ENCODE results near the gene DOCK2. TPM values are rescaled to one million over a fixed set of nuclear protein-coding genes. Genes with fewer than 3 reads are reported as not detected.
A peak's percentile ranks its signal among the peaks of the same experiment; 100 is the strongest.

The DOCK2 gene
- total and polyA plus RNA-seq, 4 experiments from 2014 or later: 45.8 to 223 (median 162) TPM

- H3K27me3 ChIP-seq (ENCODE audit: insufficient read depth, low read length): no peaks in the 10 kb centered on the region
These were observed 302.7 kb downstream of the DOCK2 start for GRCh38 chr5:169939731-169940130.

GRCh38 chr5:169941542-169941941 is 304.5 kb downstream of the DOCK2 start:
- Histone ChIP-seq H3K27ac (ENCODE audit: low read depth, low read length) (no peak overlapping the region), H3K27me3 (ENCODE audit: insufficient read depth, low read length) (no peaks in the 10 kb centered on the region), H3K4me3 (ENCODE audit: low read length in 2 of 2) (no peak overlapping the region), H3K9me3 (ENCODE audit: control insufficient read depth in 1 of 2, low read length in 2 of 2) (no peaks in the 10 kb centered on the region), H3K4me1 (ENCODE audit: insufficient read depth, low read length) (no peaks in the 10 kb centered on the region), H3K36me3 (ENCODE audit: insufficient read depth, low read length) (peaks cover 7% of the 10 kb centered on the region)
- H3K27me3 Mint-ChIP-seq: no peaks in the 10 kb centered on the region
- intact Hi-C loops (cut with micrococcal nuclease): no loop called here
- H3K36me3 Mint-ChIP-seq: peaks cover 11 to 26% of the 10 kb centered on the region in 2 donors
- no peak for DNase-seq
- no peak overlapping the region for H3K4me3 Mint-ChIP-seq
- CTCF ChIA-PET (ENCODE audit: partially characterized antibody): no interaction called here
- POLR2A ChIA-PET (ENCODE audit: partially characterized antibody): no interaction called here
- H3K9me3 Mint-ChIP-seq: no peaks in the 10 kb centered on the region
- H3K4me1 Mint-ChIP-seq: peaks cover 6 to 26% (median 12%) of the 10 kb centered on the region in 4 donors
- peak overlapping the region in 3 of 7 donors; percentile 14 to 77 (median 46) for H3K27ac Mint-ChIP-seq

More at GRCh38 chr5:169939731-169940130, 302.7 kb downstream of the DOCK2 start:
- H3K27ac Mint-ChIP-seq: no peak overlapping the region
- H3K4me3 Mint-ChIP-seq: no peak overlapping the region
- CTCF ChIA-PET (ENCODE audit: partially characterized antibody): no interaction called here
- Histone ChIP-seq H3K4me1 (ENCODE audit: insufficient read depth, low read length) (peaks cover 15% of the 10 kb centered on the region), H3K27ac (ENCODE audit: low read depth, low read length) (no peak overlapping the region), H3K36me3 (ENCODE audit: insufficient read depth, low read length) (peaks cover 7% of the 10 kb centered on the region), H3K4me3 (ENCODE audit: low read length in 2 of 2) (no peak overlapping the region), H3K9me3 (ENCODE audit: control insufficient read depth in 1 of 2, low read length in 2 of 2) (no peaks in the 10 kb centered on the region)
- H3K9me3 Mint-ChIP-seq: no peaks in the 10 kb centered on the region
- intact Hi-C loops (cut with micrococcal nuclease): no loop called here
- H3K27me3 Mint-ChIP-seq: no peaks in the 10 kb centered on the region
- H3K36me3 Mint-ChIP-seq: peaks cover 7 to 23% of the 10 kb centered on the region in 2 donors
- POLR2A ChIA-PET (ENCODE audit: partially characterized antibody): interaction anchor here (0.6 kb wide), 2 partner anchors 27 to 32 kb away, joined by 3 read pairs; no protein-coding TSS in a partner anchor
- H3K4me1 Mint-ChIP-seq: peaks cover 20 to 29% (median 23%) of the 10 kb centered on the region in 4 donors
- DNase-seq: no peak

GRCh38 chr5:169942181-169942580 is 305.1 kb downstream of the DOCK2 start:
- H3K4me1 Mint-ChIP-seq: peaks cover 11 to 31% (median 15%) of the 10 kb centered on the region in 4 donors
- H3K27ac Mint-ChIP-seq: no peak overlapping the region
- H3K36me3 Mint-ChIP-seq: peaks cover 11 to 25% of the 10 kb centered on the region in 2 donors

GRCh38 chr5:169943026-169943425 is 306.0 kb downstream of the DOCK2 start:
- Histone ChIP-seq H3K27me3 (ENCODE audit: insufficient read depth, low read length) (no peaks in the 10 kb centered on the region), H3K36me3 (ENCODE audit: insufficient read depth, low read length) (peaks cover 3% of the 10 kb centered on the region), H3K27ac (ENCODE audit: low read depth, low read length) (no peak overlapping the region), H3K4me3 (ENCODE audit: low read length in 2 of 2) (no peak overlapping the region), H3K4me1 (ENCODE audit: insufficient read depth, low read length) (no peaks in the 10 kb centered on the region), H3K9me3 (ENCODE audit: control insufficient read depth in 1 of 2, low read length in 2 of 2) (no peaks in the 10 kb centered on the region)
- ChIA-PET CTCF (ENCODE audit: partially characterized antibody) (no interaction called here), POLR2A (ENCODE audit: partially characterized antibody) (no interaction called here)
- peaks cover 12 to 26% of the 10 kb centered on the region in 2 donors for H3K36me3 Mint-ChIP-seq
- intact Hi-C loops (cut with micrococcal nuclease): no loop called here
- H3K4me3 Mint-ChIP-seq: no peak overlapping the region
- no peak for DNase-seq
- peaks cover 9 to 31% (median 15%) of the 10 kb centered on the region in 4 donors for H3K4me1 Mint-ChIP-seq
- no peak overlapping the region for H3K27ac Mint-ChIP-seq
- no peaks in the 10 kb centered on the region for H3K27me3 Mint-ChIP-seq
- H3K9me3 Mint-ChIP-seq: no peaks in the 10 kb centered on the region

More at GRCh38 chr5:169942181-169942580, 305.1 kb downstream of the DOCK2 start:
- Histone ChIP-seq H3K4me1 (ENCODE audit: insufficient read depth, low read length) (no peaks in the 10 kb centered on the region), H3K27ac (ENCODE audit: low read depth, low read length) (no peak overlapping the region), H3K4me3 (ENCODE audit: low read length in 2 of 2) (no peak overlapping the region), H3K9me3 (ENCODE audit: control insufficient read depth in 1 of 2, low read length in 2 of 2) (no peaks in the 10 kb centered on the region), H3K36me3 (ENCODE audit: insufficient read depth, low read length) (peaks cover 7% of the 10 kb centered on the region), H3K27me3 (ENCODE audit: insufficient read depth, low read length) (no peaks in the 10 kb centered on the region)
- intact Hi-C loops (cut with micrococcal nuclease): no loop called here
- H3K4me3 Mint-ChIP-seq: no peak overlapping the region
- no peaks in the 10 kb centered on the region for H3K27me3 Mint-ChIP-seq
- CTCF ChIA-PET (ENCODE audit: partially characterized antibody): no interaction called here
- H3K9me3 Mint-ChIP-seq: no peaks in the 10 kb centered on the region
- POLR2A ChIA-PET (ENCODE audit: partially characterized antibody): no interaction called here
- DNase-seq: no peak

- POLR2A ChIA-PET (ENCODE audit: partially characterized antibody): no interaction called here
These were observed 307.0 kb downstream of the DOCK2 start for GRCh38 chr5:169944115-169944514.

GRCh38 chr5:169944922-169945680 is 308.0 kb downstream of the DOCK2 start:
- Mint-ChIP-seq H3K4me1 (peaks cover 10 to 31% (median 16%) of the 10 kb centered on the region in 4 donors), H3K36me3 (peaks cover 17 to 39% of the 10 kb centered on the region in 2 donors), H3K4me3 (no peak overlapping the region), H3K9me3 (no peaks in the 10 kb centered on the region), H3K27me3 (no peaks in the 10 kb centered on the region), H3K27ac (no peak overlapping the region)
- Histone ChIP-seq H3K4me1 (ENCODE audit: insufficient read depth, low read length) (no peaks in the 10 kb centered on the region), H3K36me3 (ENCODE audit: insufficient read depth, low read length) (no peaks in the 10 kb centered on the region), H3K4me3 (ENCODE audit: low read length in 2 of 2) (no peak overlapping the region), H3K9me3 (ENCODE audit: control insufficient read depth in 1 of 2, low read length in 2 of 2) (no peaks in the 10 kb centered on the region), H3K27me3 (ENCODE audit: insufficient read depth, low read length) (no peaks in the 10 kb centered on the region), H3K27ac (ENCODE audit: low read depth, low read length) (no peak overlapping the region)
- POLR2A ChIA-PET (ENCODE audit: partially characterized antibody): no interaction called here
- intact Hi-C loops (cut with micrococcal nuclease): no loop called here
- CTCF ChIA-PET (ENCODE audit: partially characterized antibody): no interaction called here
- no peak for DNase-seq

More at GRCh38 chr5:169944115-169944514, 307.0 kb downstream of the DOCK2 start:
- intact Hi-C loops (cut with micrococcal nuclease): no loop called here
- Histone ChIP-seq H3K27ac (ENCODE audit: low read depth, low read length) (no peak overlapping the region), H3K4me3 (ENCODE audit: low read length in 2 of 2) (no peak overlapping the region), H3K4me1 (ENCODE audit: insufficient read depth, low read length) (no peaks in the 10 kb centered on the region), H3K36me3 (ENCODE audit: insufficient read depth, low read length) (no peaks in the 10 kb centered on the region), H3K9me3 (ENCODE audit: control insufficient read depth in 1 of 2, low read length in 2 of 2) (no peaks in the 10 kb centered on the region), H3K27me3 (ENCODE audit: insufficient read depth, low read length) (no peaks in the 10 kb centered on the region)
- peak overlapping the region in 1 of 7 donors; percentile 23 for H3K27ac Mint-ChIP-seq
- no peak overlapping the region for H3K4me3 Mint-ChIP-seq
- no peak for DNase-seq
- peaks cover 9 to 31% (median 16%) of the 10 kb centered on the region in 4 donors for H3K4me1 Mint-ChIP-seq
- no peaks in the 10 kb centered on the region for H3K9me3 Mint-ChIP-seq
- H3K27me3 Mint-ChIP-seq: no peaks in the 10 kb centered on the region
- H3K36me3 Mint-ChIP-seq: peaks cover 13 to 32% of the 10 kb centered on the region in 2 donors
- CTCF ChIA-PET (ENCODE audit: partially characterized antibody): no interaction called here

GRCh38 chr5:169945831-169946261 is 308.8 kb downstream of the DOCK2 start:
- Histone ChIP-seq H3K36me3 (ENCODE audit: insufficient read depth, low read length) (no peaks in the 10 kb centered on the region), H3K9me3 (ENCODE audit: control insufficient read depth in 1 of 2, low read length in 2 of 2) (no peaks in the 10 kb centered on the region), H3K4me3 (ENCODE audit: low read length in 2 of 2) (no peak overlapping the region), H3K4me1 (ENCODE audit: insufficient read depth, low read length) (no peaks in the 10 kb centered on the region), H3K27me3 (ENCODE audit: insufficient read depth, low read length) (no peaks in the 10 kb centered on the region), H3K27ac (ENCODE audit: low read depth, low read length) (no peak overlapping the region)
- ChIA-PET CTCF (ENCODE audit: partially characterized antibody) (no interaction called here), POLR2A (ENCODE audit: partially characterized antibody) (no interaction called here)
- peak overlapping the region in 2 of 7 donors; percentile 37 to 38 for H3K27ac Mint-ChIP-seq
- H3K4me3 Mint-ChIP-seq: no peak overlapping the region
- no peaks in the 10 kb centered on the region for H3K27me3 Mint-ChIP-seq
- DNase-seq: no peak
- intact Hi-C loops (cut with micrococcal nuclease): no loop called here
- H3K9me3 Mint-ChIP-seq: no peaks in the 10 kb centered on the region
- peaks cover 9 to 35% (median 17%) of the 10 kb centered on the region in 4 donors for H3K4me1 Mint-ChIP-seq
- H3K36me3 Mint-ChIP-seq: peaks cover 20 to 40% of the 10 kb centered on the region in 2 donors

All from CD4-positive, alpha-beta memory T cell (primary cell).